Uterus (tissue), 2 donors: Measurements from ENCODE around the gene EVI5.

Experiments used
- CTCF ChIP-seq, 4 experiments: fragments of 200-600 bp in 2 of 4; fragments of 450-650 bp in 2 of 4; sonication (generic) in 2 of 4; IDR thresholded peaks; one replicate each; pipeline ENCODE4 v1.5.1; 2016 to 2019; ENCODE audit warnings: antibody characterized with exemption in 4 of 4, mild to moderate bottlenecking in 2 of 4, moderate library complexity in 1 of 4
- POLR2A ChIP-seq, 2 donors: fragments of 450-650 bp; IDR thresholded peaks; one replicate each; pipeline ENCODE4 v1.6.1; 2016; ENCODE audit warnings: antibody characterized with exemption in 2 of 2, mild to moderate bottlenecking in 1 of 2, moderate library complexity in 1 of 2

DNA sequence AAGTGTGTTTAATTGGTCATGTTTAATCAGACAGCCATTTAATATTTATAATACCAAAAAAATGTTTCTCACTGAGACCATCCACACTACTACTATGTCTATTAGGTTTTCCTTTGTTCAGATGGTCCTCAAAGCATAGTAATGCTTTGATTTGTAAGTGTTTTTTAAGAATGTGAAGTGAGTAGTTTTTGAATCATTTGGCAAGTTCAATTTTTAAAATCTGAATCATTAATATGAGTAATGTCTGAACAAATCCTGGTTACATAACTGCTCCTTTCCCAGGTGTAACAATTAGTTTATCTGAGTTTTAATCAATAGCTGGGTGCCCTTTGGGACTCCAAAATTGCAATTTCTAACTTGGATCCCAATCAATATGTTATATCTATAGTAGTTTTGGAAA lies 23.5 kb upstream of the EVI5 start:
- no peak for TF ChIP-seq CTCF (IDR thresholded peaks at IDR 0.05)
- no peak for TF ChIP-seq POLR2A (IDR thresholded peaks at IDR 0.05)
